ENCODE results near the gene RSF1.
A peak's percentile ranks its signal among the peaks of the same experiment; 100 is the strongest.

The RSF1 gene

GRCh38 chr11:77665240-77665965 is 155.1 kb downstream of the RSF1 start:
- peaks cover 11% of the 10 kb centered on the region for H3K4me1 Mint-ChIP-seq (ENCODE audit: low read depth)
- peaks cover 63% of the 10 kb centered on the region for H3K36me3 Mint-ChIP-seq (ENCODE audit: low read depth)
- intact Hi-C loops (cut with micrococcal nuclease), result no loop called here
- no peak overlapping the region for H3K27ac Mint-ChIP-seq
- no peaks in the 10 kb centered on the region for H3K27me3 Mint-ChIP-seq
- no peaks in the 10 kb centered on the region for H3K9me3 Mint-ChIP-seq
- no peak overlapping the region for H3K4me3 Mint-ChIP-seq

GRCh38 chr11:77661670-77662069 is 158.9 kb downstream of the RSF1 start:
- Mint-ChIP-seq H3K4me1 (ENCODE audit: low read depth) (peaks cover 11% of the 10 kb centered on the region), H3K27me3 (no peaks in the 10 kb centered on the region), H3K36me3 (ENCODE audit: low read depth) (peaks cover 26% of the 10 kb centered on the region), H3K4me3 (no peak overlapping the region), H3K27ac (no peak overlapping the region), H3K9me3 (no peaks in the 10 kb centered on the region)
- intact Hi-C loops (cut with micrococcal nuclease), result no loop called here

DNA sequence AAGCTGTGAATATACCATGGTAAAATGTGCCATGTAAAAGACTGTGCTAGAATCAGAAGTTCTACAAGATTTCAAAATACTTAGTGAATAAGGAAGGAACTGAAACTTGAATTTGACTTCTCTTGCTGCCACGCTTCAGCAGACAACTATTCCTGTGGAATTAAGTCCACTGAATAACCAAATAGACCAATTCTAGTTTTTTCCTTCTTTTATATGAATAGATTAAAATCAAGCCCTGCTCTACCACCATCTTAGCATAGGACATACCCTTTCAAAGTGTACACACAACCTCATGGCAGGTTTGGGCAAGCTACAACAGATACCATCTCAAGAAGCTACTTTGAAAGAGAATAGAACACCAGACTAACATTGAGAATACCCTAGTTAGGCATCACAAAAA is 159.6 kb downstream of the RSF1 start:
- no peak overlapping the region for H3K4me3 Mint-ChIP-seq
- intact Hi-C loops (cut with micrococcal nuclease), result no loop called here
- H3K4me1 Mint-ChIP-seq (ENCODE audit: low read depth), result peaks cover 11% of the 10 kb centered on the region
- peak overlapping the region; percentile 30 for H3K27ac Mint-ChIP-seq
- H3K36me3 Mint-ChIP-seq (ENCODE audit: low read depth), result peaks cover 20% of the 10 kb centered on the region
- no peaks in the 10 kb centered on the region for H3K9me3 Mint-ChIP-seq
- no peaks in the 10 kb centered on the region for H3K27me3 Mint-ChIP-seq

- Mint-ChIP-seq H3K9me3 (no peaks in the 10 kb centered on the region), H3K27me3 (no peaks in the 10 kb centered on the region), H3K36me3 (ENCODE audit: low read depth) (no peaks in the 10 kb centered on the region), H3K27ac (no peak overlapping the region), H3K4me3 (no peak overlapping the region), H3K4me1 (ENCODE audit: low read depth) (peaks cover 11% of the 10 kb centered on the region)
- intact Hi-C loops (cut with micrococcal nuclease), result no loop called here
Observed at GRCh38 chr11:77658213-77659013, 162.1 kb downstream of the RSF1 start.

DNA sequence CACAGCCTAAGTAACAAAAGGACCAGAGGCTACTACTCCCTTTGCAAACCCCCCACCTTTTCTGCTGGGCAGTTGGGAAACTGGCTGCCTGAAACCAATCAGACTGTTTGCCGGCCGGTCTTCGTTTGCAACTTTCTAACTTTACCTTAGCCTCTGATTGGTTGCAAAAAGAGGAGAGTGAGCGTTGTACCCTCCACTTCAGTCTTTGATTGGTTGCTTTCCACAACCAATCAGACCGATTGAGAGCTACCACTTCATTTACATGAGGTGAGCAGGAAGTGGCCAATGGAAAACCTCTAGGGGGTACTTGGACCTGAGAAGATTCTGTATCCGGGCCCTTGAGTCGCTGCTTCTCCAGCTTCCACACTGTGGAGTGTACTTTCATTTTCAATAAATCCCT is 164.2 kb downstream of the RSF1 start:
- peaks cover 10% of the 10 kb centered on the region for H3K4me1 Mint-ChIP-seq (ENCODE audit: low read depth)
- no peak overlapping the region for H3K4me3 Mint-ChIP-seq
- no peaks in the 10 kb centered on the region for H3K27me3 Mint-ChIP-seq
- H3K9me3 Mint-ChIP-seq, result no peaks in the 10 kb centered on the region
- intact Hi-C loops (cut with micrococcal nuclease), result no loop called here
- H3K36me3 Mint-ChIP-seq (ENCODE audit: low read depth), result no peaks in the 10 kb centered on the region
- H3K27ac Mint-ChIP-seq, result no peak overlapping the region

GRCh38 chr11:77654770-77655434 is 165.6 kb downstream of the RSF1 start:
- no peak overlapping the region for H3K27ac Mint-ChIP-seq
- no peaks in the 10 kb centered on the region for H3K36me3 Mint-ChIP-seq (ENCODE audit: low read depth)
- H3K4me1 Mint-ChIP-seq (ENCODE audit: low read depth), result no peaks in the 10 kb centered on the region
- no peak overlapping the region for H3K4me3 Mint-ChIP-seq
- H3K27me3 Mint-ChIP-seq, result no peaks in the 10 kb centered on the region
- intact Hi-C loops (cut with micrococcal nuclease), result no loop called here
- H3K9me3 Mint-ChIP-seq, result no peaks in the 10 kb centered on the region

GRCh38 chr11:77650123-77650522 is 170.4 kb downstream of the RSF1 start:
- intact Hi-C loops (cut with micrococcal nuclease), result no loop called here
- H3K36me3 Mint-ChIP-seq (ENCODE audit: low read depth), result no peaks in the 10 kb centered on the region
- no peak overlapping the region for H3K27ac Mint-ChIP-seq
- H3K9me3 Mint-ChIP-seq, result no peaks in the 10 kb centered on the region
- no peak overlapping the region for H3K4me3 Mint-ChIP-seq
- peaks cover 2% of the 10 kb centered on the region for H3K27me3 Mint-ChIP-seq
- H3K4me1 Mint-ChIP-seq (ENCODE audit: low read depth), result no peaks in the 10 kb centered on the region

DNA sequence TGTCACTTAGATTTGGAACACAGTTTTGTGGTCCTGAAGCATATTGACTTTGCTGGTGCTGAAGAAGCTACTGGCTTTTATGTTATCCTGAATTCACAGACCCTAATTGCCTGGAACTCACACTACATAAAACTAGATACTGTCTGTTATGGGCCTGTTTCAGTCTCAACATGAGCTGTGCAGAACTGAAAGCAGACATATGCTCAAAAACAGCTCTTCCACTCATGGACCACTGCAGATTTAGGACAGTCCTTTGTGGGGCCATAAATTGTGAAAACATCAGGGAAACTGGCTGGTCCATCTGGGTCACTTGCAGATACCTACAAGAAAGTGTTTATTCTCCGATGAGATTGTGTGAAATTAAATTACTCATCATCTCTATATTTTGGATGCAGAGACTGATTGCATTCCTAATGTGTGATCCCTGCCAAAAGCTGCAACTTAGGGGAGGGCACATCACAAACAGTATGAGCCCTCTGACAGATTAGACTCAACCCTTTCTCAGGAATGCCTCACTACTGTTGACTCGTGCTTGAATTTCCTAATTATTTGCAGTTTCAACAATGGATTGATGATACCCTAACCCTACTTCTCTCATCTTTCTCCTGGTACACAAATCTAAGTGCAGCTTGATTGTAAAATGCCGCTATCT is 172.7 kb downstream of the RSF1 start:
- intact Hi-C loops (cut with micrococcal nuclease), result no loop called here

GRCh38 chr11:77644887-77645286 is 175.6 kb downstream of the RSF1 start:
- Mint-ChIP-seq H3K27ac (no peak overlapping the region), H3K36me3 (ENCODE audit: low read depth) (no peaks in the 10 kb centered on the region), H3K9me3 (peaks cover 9% of the 10 kb centered on the region), H3K4me3 (no peak overlapping the region), H3K27me3 (peaks cover 2% of the 10 kb centered on the region), H3K4me1 (ENCODE audit: low read depth) (peaks cover 7% of the 10 kb centered on the region)
- intact Hi-C loops (cut with micrococcal nuclease), result no loop called here

More for the DNA sequence above, 172.7 kb downstream of the RSF1 start:
- no peak overlapping the region for H3K27ac Mint-ChIP-seq
- H3K4me1 Mint-ChIP-seq (ENCODE audit: low read depth), result peaks cover 7% of the 10 kb centered on the region
- peaks cover 2% of the 10 kb centered on the region for H3K27me3 Mint-ChIP-seq
- H3K9me3 Mint-ChIP-seq, result no peaks in the 10 kb centered on the region
- H3K36me3 Mint-ChIP-seq (ENCODE audit: low read depth), result no peaks in the 10 kb centered on the region
- H3K4me3 Mint-ChIP-seq, result no peak overlapping the region

DNA sequence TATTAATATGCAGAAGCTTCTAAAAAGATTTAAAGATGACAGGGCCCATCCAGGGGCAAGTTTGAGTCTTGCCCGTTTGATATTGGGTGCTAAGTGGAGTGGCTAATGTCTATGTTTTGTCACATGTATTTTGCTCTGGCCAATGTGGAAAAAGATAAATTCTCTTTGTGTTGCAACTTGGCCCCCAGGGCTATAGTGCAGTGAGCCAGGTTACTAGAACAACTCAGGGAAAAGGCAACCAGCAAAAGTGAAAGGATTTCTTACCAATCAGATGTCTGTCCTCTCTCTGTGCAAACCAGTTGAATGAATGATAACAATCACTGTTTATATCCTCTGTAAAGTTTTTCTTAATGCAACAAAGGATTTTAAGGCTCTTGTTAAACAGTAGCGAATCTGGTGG is 178.3 kb downstream of the RSF1 start:
- no peak overlapping the region for H3K4me3 Mint-ChIP-seq
- intact Hi-C loops (cut with micrococcal nuclease), result no loop called here
- H3K36me3 Mint-ChIP-seq (ENCODE audit: low read depth), result peaks cover 7% of the 10 kb centered on the region
- no peak overlapping the region for H3K27ac Mint-ChIP-seq
- H3K4me1 Mint-ChIP-seq (ENCODE audit: low read depth), result peaks cover 12% of the 10 kb centered on the region
- peaks cover 9% of the 10 kb centered on the region for H3K9me3 Mint-ChIP-seq
- peaks cover 2% of the 10 kb centered on the region for H3K27me3 Mint-ChIP-seq

DNA sequence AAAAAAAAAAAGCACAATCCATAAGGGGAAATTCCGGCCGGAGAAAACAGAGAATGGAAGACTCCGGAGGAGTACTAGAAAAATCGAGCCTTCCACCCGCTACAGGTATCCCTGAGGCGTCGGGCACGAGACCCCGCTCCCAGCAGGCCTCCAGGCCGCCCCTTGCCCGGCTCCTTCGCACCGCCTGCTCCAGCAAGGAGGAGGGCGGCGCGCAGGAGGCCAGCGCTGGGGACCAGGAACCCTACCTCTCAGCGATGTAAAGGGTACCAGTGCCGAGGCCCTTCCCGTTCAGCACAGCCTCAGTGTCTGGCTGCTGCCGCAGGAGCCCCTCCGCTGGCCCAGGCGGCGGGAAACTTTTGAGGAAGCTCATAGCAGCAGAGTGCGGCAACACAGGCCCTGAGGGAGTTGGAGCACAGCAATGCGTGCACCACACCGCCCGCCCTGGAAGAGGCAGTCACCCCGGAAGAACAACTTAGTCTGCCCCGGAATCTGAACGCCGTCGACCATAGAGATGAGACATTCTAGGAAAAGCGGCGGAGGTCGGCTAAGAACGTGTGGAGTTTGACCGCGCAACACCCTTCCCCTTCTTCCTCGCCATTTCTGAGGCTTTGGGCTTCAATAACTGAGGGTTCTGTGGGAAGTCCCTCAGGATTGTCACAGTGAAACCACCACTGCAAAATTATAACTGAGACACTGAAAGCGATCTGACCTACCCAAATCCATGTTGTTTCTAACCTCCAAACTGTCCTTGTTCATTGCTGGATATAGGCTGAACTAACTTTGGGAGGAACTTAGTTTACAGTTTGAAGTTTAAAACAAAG is 183.0 kb downstream of the RSF1 start, which contains the start of gene CLNS1A:
TSS of gene CLNS1A (minus strand) at position 450 of the 821 bp plus-strand sequence. CDS start at position 370, 80 bp downstream.
- H3K9me3 Mint-ChIP-seq, result peaks cover 9% of the 10 kb centered on the region
- H3K27ac Mint-ChIP-seq, result peak within 1 kb of the TSS; percentile 94
- peaks cover 34% of the 10 kb centered on the region for H3K4me1 Mint-ChIP-seq (ENCODE audit: low read depth)
- H3K4me3 Mint-ChIP-seq, result peak within 1 kb of the TSS; percentile 92
- intact Hi-C loops (cut with micrococcal nuclease), result loop anchor here (10.0 kb wide), 1 partner anchor 357 kb away; the partner anchor contains the start of gene INTS4
- H3K36me3 Mint-ChIP-seq (ENCODE audit: low read depth), result peaks cover 26% of the 10 kb centered on the region
- H3K27me3 Mint-ChIP-seq, result no peaks in the 10 kb centered on the region

DNA sequence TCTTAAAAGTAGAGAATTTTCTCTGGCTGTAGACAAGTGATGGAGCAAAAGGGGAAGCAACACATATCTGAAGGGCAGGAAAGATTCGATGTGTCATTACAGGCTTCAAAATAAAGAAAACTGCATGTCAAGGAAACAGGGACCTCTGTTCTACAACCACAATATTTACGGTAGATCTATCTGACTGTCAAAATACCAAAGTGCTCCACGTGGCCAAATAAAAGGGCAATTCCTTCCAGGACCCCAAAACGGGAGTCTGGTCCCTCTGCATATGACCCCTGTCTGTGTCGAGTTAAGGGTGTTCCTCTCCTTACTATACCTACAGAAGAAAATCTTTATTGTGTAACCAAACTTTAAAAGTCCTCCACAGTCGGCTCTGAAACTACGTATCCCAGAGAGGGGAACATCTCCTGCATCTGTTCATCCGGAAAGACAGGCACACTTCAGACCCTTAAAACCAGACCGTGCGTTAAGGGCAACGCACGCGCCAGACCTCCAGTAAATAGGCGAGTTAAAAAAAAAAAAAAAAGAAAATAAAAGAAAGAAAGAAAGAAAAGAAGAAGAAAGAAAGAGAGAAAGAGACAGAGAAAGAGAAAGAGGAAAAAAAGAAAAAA is 183.7 kb downstream of the RSF1 start:
- H3K27ac Mint-ChIP-seq, result peak overlapping the region; percentile 94
- intact Hi-C loops (cut with micrococcal nuclease), result loop anchor here (10.0 kb wide), 1 partner anchor 358 kb away; the partner anchor contains the start of gene INTS4
- no peaks in the 10 kb centered on the region for H3K27me3 Mint-ChIP-seq
- peaks cover 9% of the 10 kb centered on the region for H3K9me3 Mint-ChIP-seq
- H3K4me1 Mint-ChIP-seq (ENCODE audit: low read depth), result peaks cover 34% of the 10 kb centered on the region
- peak overlapping the region; percentile 92 for H3K4me3 Mint-ChIP-seq
- H3K36me3 Mint-ChIP-seq (ENCODE audit: low read depth), result peaks cover 29% of the 10 kb centered on the region

Measured in dendritic cell treated with granulocyte-macrophage colony-stimulating factor and Interleukin-4, amounts not matched to agents 40 ng/mL and 50 ng/mL, for 4 days (primary cell).